Esophagus squamous epithelium (tissue), 4 donors: Measurements from ENCODE around the gene PLOD3.

ENCODE experiments used
- POLR2A ChIP-seq, 4 donors: fragments of 450-650 bp; IDR thresholded peaks; one replicate each; pipeline ENCODE4 v1.6.1; 2017; ENCODE audit warnings: antibody characterized with exemption in 4 of 4, mild to moderate bottlenecking in 4 of 4, moderate library complexity in 3 of 4
- TF ChIP-seq, protein P1 (sequence below), 6 experiments: fragments of 450-650 bp in 4 of 6; fragments of 200-600 bp in 2 of 6; sonication (generic) in 2 of 6; IDR thresholded peaks; one replicate each; pipeline ENCODE4 v1.5.1; 2016 to 2019; ENCODE audit warnings: antibody characterized with exemption in 6 of 6, mild to moderate bottlenecking in 4 of 6, moderate library complexity in 4 of 6

DNA sequence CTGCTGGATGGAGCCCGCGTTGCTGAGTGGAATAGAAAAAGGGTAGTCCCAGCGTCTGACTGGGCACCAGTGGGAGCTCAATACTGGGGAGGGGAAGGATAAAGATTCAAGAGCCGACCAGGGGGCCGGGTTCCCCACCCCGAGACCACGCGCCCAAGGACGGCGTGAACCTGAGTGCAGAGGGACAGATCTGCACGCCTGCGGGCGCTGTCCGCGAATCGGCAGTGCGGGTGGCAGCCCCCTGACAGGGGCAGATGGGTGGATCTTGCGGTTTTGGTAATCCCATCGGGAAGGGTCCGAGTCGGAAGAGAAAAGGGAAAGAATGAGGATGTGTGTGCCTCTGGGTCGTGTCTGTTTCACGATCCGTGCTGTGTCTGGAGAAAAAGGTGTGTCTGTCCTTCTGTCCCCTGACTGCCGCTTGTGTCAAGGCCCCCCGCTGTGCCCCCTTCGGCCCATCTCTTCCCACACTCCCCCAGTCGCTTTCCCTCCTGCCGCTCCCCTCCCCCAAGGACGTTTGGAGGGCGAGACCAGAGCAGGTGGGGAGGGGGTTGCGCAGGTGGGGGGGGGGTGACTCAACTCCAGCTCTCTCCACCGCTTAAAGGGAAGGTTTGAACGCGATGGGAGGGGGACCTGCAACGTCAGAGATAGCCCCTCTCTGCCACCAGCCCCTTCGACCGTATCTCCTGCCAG, 51.3 kb downstream of the PLOD3 start:
- TF ChIP-seq, protein P1, sequence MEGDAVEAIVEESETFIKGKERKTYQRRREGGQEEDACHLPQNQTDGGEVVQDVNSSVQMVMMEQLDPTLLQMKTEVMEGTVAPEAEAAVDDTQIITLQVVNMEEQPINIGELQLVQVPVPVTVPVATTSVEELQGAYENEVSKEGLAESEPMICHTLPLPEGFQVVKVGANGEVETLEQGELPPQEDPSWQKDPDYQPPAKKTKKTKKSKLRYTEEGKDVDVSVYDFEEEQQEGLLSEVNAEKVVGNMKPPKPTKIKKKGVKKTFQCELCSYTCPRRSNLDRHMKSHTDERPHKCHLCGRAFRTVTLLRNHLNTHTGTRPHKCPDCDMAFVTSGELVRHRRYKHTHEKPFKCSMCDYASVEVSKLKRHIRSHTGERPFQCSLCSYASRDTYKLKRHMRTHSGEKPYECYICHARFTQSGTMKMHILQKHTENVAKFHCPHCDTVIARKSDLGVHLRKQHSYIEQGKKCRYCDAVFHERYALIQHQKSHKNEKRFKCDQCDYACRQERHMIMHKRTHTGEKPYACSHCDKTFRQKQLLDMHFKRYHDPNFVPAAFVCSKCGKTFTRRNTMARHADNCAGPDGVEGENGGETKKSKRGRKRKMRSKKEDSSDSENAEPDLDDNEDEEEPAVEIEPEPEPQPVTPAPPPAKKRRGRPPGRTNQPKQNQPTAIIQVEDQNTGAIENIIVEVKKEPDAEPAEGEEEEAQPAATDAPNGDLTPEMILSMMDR (IDR thresholded peaks at IDR 0.05): no peak
- no peak for TF ChIP-seq POLR2A (IDR thresholded peaks at IDR 0.05)
